Kidney (tissue), 14 donors: Measurements from ENCODE around the gene LPIN2. TPM values are rescaled to one million over a fixed set of nuclear protein-coding genes. Genes with fewer than 3 reads are reported as not detected.

ENCODE experiments used
- DNase-seq, 5 donors: peaks; one replicate each; pipeline ENCODE4 v3.0.0-alpha.2; 2013 to 2020
- FAIRE-seq: peaks from 2 replicates; lab custom pipeline; 2012; peaks lifted over from hg19 to GRCh38; lab: Jason Lieb, UNC
- H3K27ac ChIP-seq, 2 donors: one replicate each; pipeline ENCODE4 v1.7.0; 2013; ENCODE audit warnings: low read depth in 2 of 2, low read length in 2 of 2, inconsistent platforms in 1 of 2
- H3K27me3 ChIP-seq: one replicate; pipeline ENCODE4 v1.7.1; 2013; ENCODE audit warnings: low read length, inconsistent platforms; ENCODE audit not compliant: control insufficient read depth, insufficient read depth
- H3K36me3 ChIP-seq, 3 donors: one replicate each; pipeline versions ENCODE4 v1.7.0 to v1.7.1; 2013; ENCODE audit warnings: low read length in 3 of 3, control low read depth in 1 of 3, inconsistent platforms in 1 of 3; ENCODE audit not compliant: insufficient read depth in 3 of 3, control insufficient read depth in 2 of 3
- H3K4me1 ChIP-seq, 3 donors: one replicate each; pipeline versions ENCODE4 v1.7.0 to v1.7.1; 2013; ENCODE audit warnings: low read length in 3 of 3, inconsistent platforms in 1 of 3, low read depth in 1 of 3; ENCODE audit not compliant: control insufficient read depth in 2 of 3, insufficient read depth in 2 of 3
- H3K4me3 ChIP-seq, 3 donors: one replicate each; pipeline versions ENCODE4 v1.7.0 to v1.8.1; 2013; ENCODE audit warnings: low read length in 3 of 3, control low read depth in 1 of 3, inconsistent platforms in 1 of 3
- H3K9ac ChIP-seq, 3 donors: one replicate each; pipeline versions ENCODE4 v1.7.0 to v1.7.1; 2013; ENCODE audit warnings: low read length in 3 of 3, control low read depth in 1 of 3, inconsistent platforms in 1 of 3
- H3K9me3 ChIP-seq, 3 donors: one replicate each; pipeline versions ENCODE4 v1.7.0 to v1.7.1; 2013; ENCODE audit warnings: low read length in 3 of 3, control low read depth in 1 of 3, inconsistent platforms in 1 of 3; ENCODE audit not compliant: control insufficient read depth in 2 of 3, insufficient read depth in 1 of 3
- CTCF ChIP-seq: IDR thresholded peaks from 3 replicates; pipeline ENCODE4 v1.5.1; 2012; ENCODE audit warnings: mild to moderate bottlenecking, moderate library complexity, borderline replicate concordance; ENCODE audit not compliant: insufficient read depth; ENCODE audit errors: extremely low read depth
- intact Hi-C: fragments of 100-400 bp; cut with DNase I; formaldehyde crosslinking; loops from one replicate; pipeline ENCODE4 v1.11.1; 2022
- polyA plus RNA-seq: library from polyadenylated mRNA; stranded (reverse); fragments of 350-450 nt; fragmentation: Illumina TruSeq; extraction: RNeasy Lipid Tissue Mini Kit (QIAGEN cat#74804); gene quantifications from one replicate; pipeline ENCODE4 v1.2.3, GENCODE V29; 2014; ENCODE audit warnings: low read depth, low replicate concordance; ENCODE audit not compliant: insufficient read depth
- total RNA-seq: library from RNA; stranded (reverse); fragmentation: NEBNext Ultra II Directional; extraction: Animal tissue kit (Norgen Biotek cat#: 25700); gene quantifications from one replicate; pipeline ENCODE4 v1.2.1, GENCODE V29; 2021
- donor health status: control.
- donor health status: control.
- donor health status: control.
- donor health status: control.
- donor health status: control.
- donor health status: DM: yes; HTN: yes; CAD: no.
- donor health status: Normal renal cell carcinoma (clear cell type).

LPIN2 gene
- total and polyA plus RNA-seq, 2 donors from 2014 or later = 14.3 to 52.3 TPM

- DNase-seq (no peak), FAIRE-seq (no peak)
- Histone ChIP-seq H3K27me3 (no peaks in the 10 kb centered on the region), H3K9me3 (no peaks in the 10 kb centered on the region), H3K4me3 (no peak overlapping the region), H3K27ac (peak overlapping the region in 1 of 2 donors; percentile 16), H3K36me3 (peaks cover 0 to 2% (median 0%) of the 10 kb centered on the region in 3 donors), H3K4me1 (peaks cover 15 to 45% (median 23%) of the 10 kb centered on the region in 3 donors), H3K9ac (no peak overlapping the region)
- no peak for TF ChIP-seq CTCF
- intact Hi-C loops = loop anchor here (10.0 kb wide), 1 partner anchor 52 kb away; no protein-coding TSS in a partner anchor
These were observed 26.6 kb downstream of the LPIN2 start for GRCh38 chr18:2986150-2986865.

GRCh38 chr18:2985628-2986027 lies 27.3 kb downstream of the LPIN2 start:
- peak; percentile 31 for TF ChIP-seq CTCF
- intact Hi-C loops = loop anchor here (10.0 kb wide), 1 partner anchor 51 kb away; no protein-coding TSS in a partner anchor
- H3K27me3 ChIP-seq = no peaks in the 10 kb centered on the region
- peaks cover 17 to 52% (median 28%) of the 10 kb centered on the region in 3 donors for H3K4me1 ChIP-seq
- FAIRE-seq (no peak), DNase-seq (no peak)
- no peak overlapping the region for H3K9ac ChIP-seq
- H3K4me3 ChIP-seq = no peak overlapping the region
- no peaks in the 10 kb centered on the region for H3K9me3 ChIP-seq
- H3K27ac ChIP-seq = peak overlapping the region in 1 of 2 donors; percentile 42
- peaks cover 0 to 2% (median 0%) of the 10 kb centered on the region in 3 donors for H3K36me3 ChIP-seq

GRCh38 chr18:2984703-2985261 lies 28.2 kb downstream of the LPIN2 start:
- peak overlapping the region; percentile 65 to 68 for H3K27ac ChIP-seq
- peaks cover 0 to 2% (median 0%) of the 10 kb centered on the region in 3 donors for H3K36me3 ChIP-seq
- DNase-seq (no peak), FAIRE-seq (no peak)
- H3K4me3 ChIP-seq = no peak overlapping the region
- TF ChIP-seq CTCF = no peak
- H3K4me1 ChIP-seq = peaks cover 19 to 60% (median 34%) of the 10 kb centered on the region in 3 donors
- H3K9ac ChIP-seq = no peak overlapping the region
- no peaks in the 10 kb centered on the region for H3K27me3 ChIP-seq
- intact Hi-C loops = loop anchor here (10.0 kb wide), 1 partner anchor 50 kb away; no protein-coding TSS in a partner anchor
- H3K9me3 ChIP-seq = no peaks in the 10 kb centered on the region
